Sciatic nerve (tissue), 2 donors: ENCODE measurements around the gene MSLN. TPM values are rescaled to one million over a fixed set of nuclear protein-coding genes. Genes with fewer than 3 reads are reported as not detected.

Experiments
- ATAC-seq: fragments of 200-7000 bp; cut with Tn5 transposase; one replicate; pipeline ENCODE4 v1.9.1; 2020; ENCODE audit warnings: mild to moderate bottlenecking, moderate library complexity
- DNase-seq: peaks from one replicate; pipeline ENCODE4 v3.0.0-alpha.2; 2020; ENCODE audit warnings: low spot score
- intact Hi-C: fragments of 100-400 bp; cut with DNase I; formaldehyde crosslinking; loops from one replicate; pipeline ENCODE4 v1.14.2; 2022
- total RNA-seq: library from RNA; stranded (reverse); fragmentation: NEBNext Ultra II Directional; extraction: Animal tissue kit (Norgen Biotek cat#: 25700); gene quantifications from one replicate; pipeline ENCODE4 v1.2.1, GENCODE V29; 2021
- donor health status: DM: no; HTN: no; CAD: no.
- donor health status: DM: no; HTN: no; CAD: no.

Gene MSLN
- total RNA-seq, 1 donor from 2014 or later, result 2.9 TPM

DNA sequence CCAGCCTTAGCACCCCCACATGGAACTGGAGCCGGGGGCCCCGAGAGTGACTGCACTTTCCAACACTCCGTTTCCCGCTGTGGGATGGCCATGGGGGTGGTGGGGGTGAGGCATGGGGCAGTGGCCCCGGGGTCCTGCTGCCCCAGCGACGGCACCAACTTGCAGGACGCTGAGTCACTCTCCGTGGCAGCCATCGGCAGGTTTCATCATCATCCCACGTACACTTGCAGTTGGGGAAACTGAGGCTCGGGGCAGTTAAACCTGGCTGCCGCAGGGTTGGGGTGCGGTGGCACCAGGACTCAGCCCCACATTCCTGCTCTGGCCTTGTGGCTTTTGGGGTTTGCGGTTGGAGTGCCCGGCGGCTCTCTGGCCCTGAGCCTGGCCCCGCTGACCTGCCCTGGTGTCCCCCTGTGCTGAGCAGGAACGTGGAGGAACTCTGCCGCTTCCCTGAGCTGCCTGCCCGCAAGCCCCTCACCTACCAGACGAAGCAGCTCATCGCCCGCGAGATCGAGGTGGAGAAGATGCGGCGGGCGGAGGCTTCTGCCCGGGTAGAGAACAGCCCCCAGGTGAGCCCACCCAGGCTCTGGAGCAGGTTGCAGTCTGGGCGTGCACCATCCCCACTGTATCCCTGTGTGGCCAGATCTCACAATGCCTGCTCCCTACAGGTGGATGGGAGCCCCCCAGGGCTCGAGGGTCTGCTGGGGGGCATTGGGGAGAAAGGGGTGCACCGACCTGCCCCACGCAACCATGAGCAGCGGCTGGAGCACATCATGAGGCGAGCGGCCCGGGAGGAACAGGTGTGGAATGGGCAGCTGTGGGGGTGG lies 36.0 kb downstream of the MSLN start:
- intact Hi-C loops, result no loop called here
- ATAC-seq (no peak), DNase-seq (no peak)

DNA sequence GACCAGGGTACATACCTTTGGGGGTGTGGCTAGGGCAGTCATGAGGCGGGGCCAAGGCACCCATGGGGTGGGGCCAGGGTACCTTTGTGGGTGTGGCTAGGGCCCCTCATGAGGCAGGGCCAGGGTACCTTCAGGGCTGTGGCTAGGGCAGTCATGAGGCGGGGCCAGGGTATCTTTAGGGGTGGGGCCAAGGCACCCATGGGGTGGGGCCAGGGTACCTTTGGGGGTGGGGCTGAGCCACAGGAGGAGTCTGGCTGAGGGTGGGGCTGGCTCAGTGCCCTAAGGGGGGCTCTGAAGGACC lies 36.5 kb downstream of the MSLN start:
- ATAC-seq, result no peak
- intact Hi-C loops, result no loop called here
- no peak for DNase-seq

DNA sequence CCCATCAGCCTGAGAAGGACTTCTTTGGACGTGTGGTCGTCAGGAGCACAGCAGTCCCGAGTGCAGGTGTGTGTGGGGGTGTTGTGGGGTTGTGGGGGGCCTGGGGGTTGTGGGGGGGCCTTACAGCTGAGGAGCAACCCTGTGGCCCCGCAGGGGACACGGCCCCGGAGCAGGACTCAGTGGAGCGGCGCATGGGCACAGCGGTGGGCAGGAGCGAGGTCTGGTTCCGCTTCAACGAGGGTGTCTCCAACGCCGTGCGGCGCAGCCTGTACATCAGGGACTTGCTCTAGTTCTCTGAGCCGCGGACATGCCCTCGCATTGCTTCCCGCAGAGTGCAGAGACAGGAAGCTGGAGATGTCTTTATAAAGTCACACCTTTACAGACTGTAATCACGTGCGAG lies 37.2 kb downstream of the MSLN start:
- DNase-seq (no peak), ATAC-seq (no peak)
- intact Hi-C loops, result no loop called here

DNA sequence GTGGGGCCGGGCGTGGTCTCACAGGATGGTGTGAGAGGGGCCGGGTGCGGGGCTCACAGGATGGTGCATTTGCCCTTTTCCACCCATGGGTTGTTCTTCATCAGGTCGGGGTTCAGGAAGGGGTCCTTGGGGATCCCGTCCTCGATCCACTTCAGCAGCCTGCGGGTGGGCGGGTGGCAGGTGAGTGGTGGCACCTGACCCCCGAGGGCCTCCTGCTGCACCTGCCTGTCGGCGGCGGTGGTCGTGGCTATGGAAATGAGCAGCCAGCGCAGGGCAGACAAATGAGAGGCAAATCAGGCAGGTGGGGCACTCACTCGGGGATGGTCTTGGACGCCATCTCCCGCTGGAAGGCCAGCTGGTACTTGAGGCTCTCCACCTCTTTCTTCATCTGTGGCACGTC lies 38.1 kb downstream of the MSLN start:
- intact Hi-C loops, result no loop called here
- no peak for ATAC-seq
- DNase-seq, result no peak

DNA sequence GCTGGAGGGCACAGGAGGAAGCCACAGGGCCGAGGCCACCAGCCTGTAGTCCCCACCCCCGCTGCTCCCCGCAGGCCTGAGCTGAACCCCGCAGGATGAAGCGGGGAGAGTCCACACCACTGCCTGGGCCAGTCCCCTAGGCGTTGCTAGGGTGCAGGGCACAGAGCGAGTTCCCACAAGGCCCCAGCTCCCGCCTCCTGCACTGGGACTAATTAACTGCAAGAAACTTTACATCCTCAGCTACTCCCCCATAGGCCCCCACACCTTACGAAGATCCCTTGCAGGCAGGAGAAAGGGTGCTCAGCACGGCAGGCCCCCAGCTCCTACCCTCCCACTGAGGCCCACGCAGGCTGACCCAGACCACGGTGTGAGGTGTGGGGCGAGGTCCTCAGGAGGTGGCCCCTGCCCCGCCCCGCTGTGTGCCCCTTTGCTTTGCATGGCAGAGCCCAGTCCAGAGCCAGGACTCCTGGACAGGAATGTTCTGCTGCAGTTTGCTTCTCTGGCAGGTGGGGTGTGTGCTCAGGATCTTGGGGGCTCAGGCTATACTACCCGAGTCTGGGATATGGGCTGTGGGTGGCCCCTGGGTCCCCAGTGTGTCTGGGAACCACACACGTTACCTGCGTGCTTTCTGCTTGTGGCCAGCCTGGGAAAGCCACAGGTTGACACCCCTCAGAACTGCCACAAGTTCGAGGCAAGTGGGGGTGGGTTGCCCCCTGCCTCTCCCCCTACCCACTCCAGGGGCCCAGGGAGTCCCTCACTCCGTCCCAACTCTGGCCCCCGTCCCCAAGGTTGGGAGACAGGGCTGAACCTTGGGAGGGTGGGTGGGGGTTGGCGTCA lies 38.8 kb downstream of the MSLN start:
- intact Hi-C loops, result no loop called here
- DNase-seq (no peak), ATAC-seq (no peak)

DNA sequence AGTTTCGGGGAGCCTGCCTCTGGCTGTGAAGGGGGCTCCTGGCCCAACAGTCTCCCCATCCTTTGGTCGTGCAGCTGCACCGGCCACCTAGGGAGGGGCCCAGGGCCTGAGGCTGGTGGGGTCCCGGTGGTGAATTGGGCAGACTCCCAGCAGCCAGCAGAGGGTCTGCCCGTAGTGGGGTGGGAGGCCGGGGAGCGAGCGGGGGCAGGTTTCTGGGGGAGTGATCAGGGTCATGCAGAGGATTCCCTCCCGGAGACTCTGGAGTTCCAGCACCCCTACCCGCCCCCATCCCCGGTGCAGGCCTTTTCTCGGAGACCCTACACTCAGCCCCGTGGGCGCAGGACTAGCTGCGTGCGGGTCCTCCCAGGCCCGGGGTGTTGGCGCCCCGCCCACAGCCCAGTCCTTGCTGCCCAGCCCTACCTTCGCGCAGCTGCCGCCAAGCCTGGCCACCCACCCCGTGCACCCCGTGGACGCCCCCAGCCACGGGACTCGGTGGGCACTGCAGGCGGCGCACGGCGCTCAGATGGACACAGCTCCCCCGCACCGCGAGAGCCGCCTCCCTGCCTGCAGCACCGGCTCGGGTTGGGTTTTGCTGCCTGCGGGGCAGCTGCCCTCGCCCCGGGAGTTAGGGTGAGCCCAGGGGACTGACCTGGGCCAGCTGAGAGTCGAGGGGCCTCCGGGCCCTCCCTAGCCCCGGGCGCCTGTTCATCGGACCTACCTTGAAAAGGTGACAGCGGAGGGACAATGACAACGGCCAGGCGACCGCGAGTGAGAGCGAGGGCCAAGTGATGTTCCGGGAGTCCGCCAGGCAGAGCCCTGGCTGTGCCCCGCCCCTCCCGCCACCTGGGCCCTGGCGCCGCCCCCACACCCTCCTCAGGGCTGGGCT lies 39.7 kb downstream of the MSLN start, which contains the start of gene GNG13:
Gene GNG13, minus strand, starts transcription at position 787 of the 886 bp plus-strand sequence. CDS start 1,657 bp downstream, outside the sequence.
- no peak for DNase-seq
- intact Hi-C loops, result loop anchor here (5.0 kb wide), 1 partner anchor 967 kb away; no protein-coding TSS in a partner anchor
- no peak for ATAC-seq

DNA sequence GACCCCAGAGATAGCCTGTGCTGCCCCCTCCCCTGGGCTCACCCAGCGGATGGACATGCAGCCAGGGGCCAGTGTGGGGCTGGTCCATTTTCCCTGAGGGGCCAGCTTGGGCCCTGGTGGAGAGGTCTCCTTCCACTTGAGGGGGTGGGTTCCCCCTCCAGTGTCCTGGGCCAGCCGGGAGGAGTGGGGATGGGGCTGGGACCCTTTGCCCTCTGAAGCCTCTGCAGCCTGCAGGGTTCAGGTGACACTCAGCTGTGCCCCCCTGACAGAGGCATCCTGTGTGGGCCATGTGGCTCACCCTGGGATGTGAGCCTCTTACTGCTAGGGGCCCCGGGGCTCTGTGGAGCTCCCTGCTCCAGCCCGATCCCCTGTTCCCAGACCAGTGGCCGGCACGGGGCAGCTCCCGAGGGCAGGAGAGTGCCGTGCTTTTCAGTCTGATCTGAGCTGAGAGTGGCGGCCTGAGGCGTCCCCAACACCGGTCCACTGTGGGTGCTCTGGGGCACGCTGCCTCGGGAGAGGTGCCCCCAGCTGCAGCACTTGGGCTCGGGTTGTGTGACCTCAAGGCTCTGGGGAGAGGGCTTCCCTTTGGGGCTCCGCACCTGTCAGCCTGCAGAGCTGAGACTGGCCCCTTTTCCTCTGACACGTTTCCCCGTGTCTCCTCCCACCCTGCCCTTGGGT lies 40.4 kb downstream of the MSLN start:
- intact Hi-C loops, result loop anchor here (5.0 kb wide), 1 partner anchor 966 kb away; no protein-coding TSS in a partner anchor
- ATAC-seq, result no peak
- no peak for DNase-seq

DNA sequence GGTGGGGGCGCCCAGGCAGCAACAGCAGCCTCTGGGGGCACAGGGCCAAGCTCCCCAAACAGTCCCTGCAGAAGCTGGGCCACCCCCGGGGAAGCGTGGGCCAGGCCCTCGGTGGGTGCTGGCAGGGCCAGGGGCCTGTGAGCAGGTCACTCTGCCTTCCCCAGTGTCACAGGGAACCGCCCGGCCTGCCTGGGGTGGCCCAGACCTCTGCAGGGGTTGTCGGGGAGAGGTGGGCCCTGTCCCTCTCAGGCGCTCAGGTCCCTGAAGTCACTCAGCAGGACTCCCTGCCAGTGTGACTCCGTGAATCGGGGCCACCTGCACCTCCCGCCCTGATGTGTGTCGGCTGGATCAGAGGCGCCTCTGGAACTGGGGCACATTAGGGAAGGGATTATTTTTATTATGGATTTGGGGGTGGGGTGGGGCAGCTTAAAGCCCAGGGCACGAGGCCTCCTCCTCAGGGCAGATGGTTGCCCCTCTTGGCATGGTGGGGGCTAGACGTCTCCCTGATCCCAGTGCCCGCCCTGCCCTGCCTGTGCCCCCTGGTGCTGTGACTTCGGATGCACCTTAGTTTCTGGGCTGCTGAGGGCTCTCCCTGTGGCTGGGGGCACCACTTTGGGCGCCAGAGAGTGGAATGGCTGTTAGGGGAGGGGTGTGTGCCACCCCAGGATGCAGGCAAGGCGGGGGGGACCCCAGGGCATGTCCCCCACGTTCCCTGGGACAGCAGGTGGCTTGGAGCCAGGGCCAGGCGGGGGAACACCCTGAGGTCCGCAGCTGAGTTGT lies 41.2 kb downstream of the MSLN start:
- DNase-seq (no peak), ATAC-seq (no peak)
- intact Hi-C loops, result loop anchor here (5.0 kb wide), 1 partner anchor 966 kb away; no protein-coding TSS in a partner anchor

DNA sequence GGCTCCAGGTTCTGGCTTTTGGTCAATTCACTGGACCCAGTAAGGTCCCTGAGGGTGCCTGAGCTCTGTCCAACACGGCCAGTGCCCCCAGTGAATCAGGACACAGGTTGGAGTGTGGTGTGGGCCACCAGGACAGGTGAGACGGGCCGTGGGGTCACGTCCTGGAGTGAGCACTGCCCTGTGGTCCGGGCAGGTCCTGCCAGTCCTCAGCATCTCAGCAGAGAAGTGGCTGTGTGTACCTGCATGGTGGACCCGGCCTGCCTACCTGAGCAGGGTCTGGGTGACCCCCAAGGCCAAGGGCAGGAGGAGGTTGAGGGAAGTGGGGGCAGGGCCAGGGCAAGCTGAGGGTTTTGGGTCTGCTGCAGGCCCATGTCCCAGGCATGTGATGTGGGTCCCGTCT lies 41.9 kb downstream of the MSLN start:
- DNase-seq (no peak), ATAC-seq (no peak)
- intact Hi-C loops, result loop anchor here (5.0 kb wide), 1 partner anchor 965 kb away; no protein-coding TSS in a partner anchor

DNA sequence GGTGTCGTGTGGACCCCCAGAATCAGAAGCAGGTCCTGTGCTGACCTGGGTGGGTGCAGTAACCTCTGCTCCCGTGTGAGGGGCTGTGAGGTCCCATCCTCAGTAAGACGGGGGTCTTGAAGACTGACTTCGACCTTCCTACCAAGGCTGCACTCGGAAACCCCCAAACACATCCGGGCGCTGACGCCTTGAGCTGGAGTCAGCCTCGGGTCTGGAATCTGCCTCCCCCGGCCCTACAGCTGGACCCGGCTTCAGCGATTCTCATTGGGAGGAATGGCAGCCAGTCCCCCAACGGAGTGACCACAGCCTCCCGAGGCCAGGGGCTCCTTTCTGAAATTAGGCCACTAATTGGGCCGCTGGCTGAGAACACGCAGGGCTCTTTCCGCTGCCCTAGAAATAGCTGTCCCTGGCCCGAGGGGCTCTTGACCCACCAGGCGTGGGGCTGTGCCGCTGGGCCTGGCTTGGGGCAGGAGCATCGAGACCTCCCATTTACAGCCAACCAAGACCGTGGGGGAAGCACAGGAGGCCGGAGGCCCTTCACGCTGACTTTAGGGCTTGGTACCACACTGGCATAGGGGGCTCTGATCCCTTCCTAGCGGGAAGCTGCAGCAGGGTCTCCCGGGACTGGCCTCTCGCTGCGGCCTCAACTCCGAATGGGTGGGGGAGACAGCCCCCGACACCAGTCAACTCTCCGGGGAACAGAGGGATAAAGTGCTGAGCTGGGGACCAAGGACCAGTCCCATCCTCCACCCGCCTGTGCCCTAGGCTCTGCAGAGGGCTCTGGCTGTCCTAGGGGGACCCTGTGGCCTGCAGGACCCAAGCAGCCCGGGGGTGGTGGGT lies 42.6 kb downstream of the MSLN start:
- ATAC-seq (no peak), DNase-seq (no peak)
- intact Hi-C loops, result loop anchor here (5.0 kb wide), 1 partner anchor 964 kb away; no protein-coding TSS in a partner anchor

DNA sequence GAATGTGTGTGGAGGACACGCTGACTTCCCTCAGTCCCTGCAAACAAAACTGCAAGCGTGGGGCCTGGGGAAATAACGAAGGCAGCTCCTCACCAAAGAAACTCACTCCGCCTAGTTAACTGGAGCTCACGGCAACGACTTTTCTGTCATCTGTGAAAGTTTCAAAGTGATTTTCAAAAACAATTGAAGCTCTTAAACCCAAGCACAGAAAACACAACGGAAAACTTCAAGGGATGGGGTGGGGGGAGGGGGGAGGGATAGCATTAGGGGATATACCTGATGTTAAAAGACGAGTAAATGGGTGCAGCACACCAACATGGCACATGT lies 43.2 kb downstream of the MSLN start:
- DNase-seq (no peak), ATAC-seq (no peak)
- intact Hi-C loops, result loop anchor here (5.0 kb wide), 1 partner anchor 964 kb away; no protein-coding TSS in a partner anchor

DNA sequence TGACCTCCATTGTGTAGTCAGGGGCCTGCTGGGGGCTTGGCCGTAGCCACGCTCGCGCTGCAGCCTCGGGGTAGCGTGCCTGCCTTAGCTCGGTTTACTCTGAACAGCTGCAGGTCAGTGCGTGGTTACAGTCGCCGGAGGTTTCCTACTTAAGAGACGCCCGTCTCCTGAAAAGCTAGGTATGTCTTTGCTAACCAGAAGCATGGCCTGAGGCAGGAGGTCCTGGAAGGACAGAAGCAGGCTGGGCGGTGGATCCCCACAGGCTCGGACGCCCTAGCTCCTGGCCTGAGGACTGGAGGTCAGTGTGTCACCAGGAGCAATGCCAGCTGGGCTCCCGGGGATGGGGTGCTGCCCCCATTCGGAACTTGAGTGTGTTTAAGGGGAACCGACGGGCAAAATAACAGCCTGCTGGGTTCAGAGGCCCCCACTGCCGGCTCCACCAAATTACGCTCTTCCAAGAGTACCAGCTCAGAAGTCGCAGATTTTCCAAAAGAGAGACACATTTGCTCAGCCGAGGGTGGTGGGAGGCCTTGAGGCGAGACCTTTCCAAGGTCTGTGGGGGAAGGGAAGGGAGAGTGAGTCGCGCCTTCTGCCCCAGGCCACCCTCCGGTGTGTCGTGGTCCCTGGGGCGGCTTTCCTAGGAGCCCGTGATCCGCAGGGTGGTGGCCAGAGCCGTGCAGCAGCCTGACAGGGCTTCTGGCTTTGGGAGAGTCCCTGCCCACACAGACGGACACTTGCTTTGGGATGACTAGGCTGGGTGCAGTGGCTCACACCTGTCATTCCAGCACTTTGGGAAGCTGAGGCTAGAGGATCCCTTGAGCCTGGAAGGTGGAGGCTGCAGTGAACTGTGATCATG lies 43.9 kb downstream of the MSLN start:
- ATAC-seq (no peak), DNase-seq (no peak)
- intact Hi-C loops, result loop anchor here (5.0 kb wide), 1 partner anchor 963 kb away; no protein-coding TSS in a partner anchor

DNA sequence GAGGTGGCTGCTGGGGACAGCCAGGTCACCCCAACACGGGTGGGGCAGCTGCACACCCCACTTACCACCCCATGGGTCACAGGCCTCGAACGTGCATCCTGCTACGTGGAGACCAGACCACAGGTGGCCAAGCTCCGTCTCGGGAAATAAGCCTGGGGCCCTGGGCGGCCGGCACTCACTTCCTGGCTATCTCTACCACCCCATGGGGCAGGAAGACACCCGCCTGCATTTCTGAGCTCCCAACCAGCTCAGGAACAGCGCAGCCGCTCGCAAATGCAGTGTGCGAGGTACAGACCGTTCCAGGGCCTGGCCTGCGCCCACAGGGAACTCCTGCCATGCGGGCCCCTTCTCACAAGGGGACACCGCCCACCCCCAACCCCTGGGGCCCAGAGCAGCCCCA lies 44.9 kb downstream of the MSLN start:
- ATAC-seq (no peak), DNase-seq (no peak)
- intact Hi-C loops, result no loop called here

DNA sequence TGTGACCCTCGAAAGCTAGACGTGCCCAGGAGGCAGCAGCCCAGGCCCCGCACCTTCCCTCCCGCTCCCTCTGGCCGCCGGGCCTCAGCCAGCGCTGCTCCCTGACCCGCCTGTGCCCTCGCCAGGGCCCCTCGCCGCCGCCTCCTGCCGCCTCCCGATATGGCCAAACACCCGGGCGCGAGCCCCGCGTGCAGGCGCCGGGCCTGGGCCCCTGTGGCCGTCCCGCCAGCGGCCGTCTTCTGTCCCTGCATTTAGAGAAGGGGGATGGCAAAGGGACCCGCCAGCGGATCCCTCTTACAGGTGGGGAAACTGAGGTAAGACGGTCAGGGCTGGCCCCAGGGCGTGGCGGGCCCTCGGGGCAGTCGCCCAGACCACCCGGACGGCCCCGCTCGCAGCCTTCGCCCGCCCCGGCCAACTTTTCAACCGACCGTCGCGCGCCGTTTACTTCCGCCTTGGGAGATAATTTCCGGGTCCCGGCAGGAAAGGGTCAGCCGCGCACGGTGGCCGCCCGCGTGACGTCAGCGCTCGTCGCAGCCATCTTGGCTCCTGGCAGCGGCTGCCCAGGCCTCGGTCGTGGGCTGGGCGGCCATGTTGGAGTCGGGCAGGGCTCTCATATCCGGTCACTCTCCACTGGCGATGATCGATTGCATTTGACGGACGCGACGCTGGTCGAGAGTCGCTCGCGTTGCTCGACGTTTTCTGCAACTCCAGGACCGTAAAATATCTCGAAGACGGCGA lies 47.0 kb downstream of the MSLN start:
- intact Hi-C loops, result no loop called here
- DNase-seq (peak; percentile 97), ATAC-seq (peak; percentile 99)

DNA sequence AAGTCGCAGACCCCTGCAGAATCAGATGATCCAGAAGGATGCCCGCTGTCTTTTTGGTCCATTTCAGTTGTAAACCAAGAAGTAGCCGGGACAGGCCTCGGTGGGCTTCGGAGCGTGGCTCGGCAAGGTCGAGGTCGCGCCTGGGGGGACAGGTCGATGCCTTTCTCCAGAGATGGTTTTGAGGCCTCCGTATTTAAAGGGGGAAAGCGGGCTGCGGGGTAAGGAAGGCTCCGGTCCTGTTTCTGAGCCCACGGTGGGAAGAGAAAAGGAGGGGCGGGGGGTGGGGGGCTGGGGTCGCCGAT lies 47.5 kb downstream of the MSLN start:
- intact Hi-C loops, result no loop called here
- DNase-seq, result no peak
- no peak for ATAC-seq
